GM21529 (cell line): ENCODE measurements around the gene RAB39A.

Experiments used
- ATAC-seq: cut with Tn5 transposase; IDR thresholded peaks from one replicate; pipeline ENCODE4 v1.9.1; 2021; ENCODE audit not compliant: unreplicated experiment

Gene RAB39A

GRCh38 chr11:107961480-107961879 is 33.2 kb downstream of the RAB39A start:
- ATAC-seq, result no peak

- no peak for ATAC-seq
Measured at GRCh38 chr11:107962181-107962580, 33.9 kb downstream of the RAB39A start.

- no peak for ATAC-seq
Measured at GRCh38 chr11:107963091-107963490, 34.8 kb downstream of the RAB39A start.

- ATAC-seq, result no peak
Measured at GRCh38 chr11:107969219-107969618, 41.0 kb downstream of the RAB39A start.

DNA sequence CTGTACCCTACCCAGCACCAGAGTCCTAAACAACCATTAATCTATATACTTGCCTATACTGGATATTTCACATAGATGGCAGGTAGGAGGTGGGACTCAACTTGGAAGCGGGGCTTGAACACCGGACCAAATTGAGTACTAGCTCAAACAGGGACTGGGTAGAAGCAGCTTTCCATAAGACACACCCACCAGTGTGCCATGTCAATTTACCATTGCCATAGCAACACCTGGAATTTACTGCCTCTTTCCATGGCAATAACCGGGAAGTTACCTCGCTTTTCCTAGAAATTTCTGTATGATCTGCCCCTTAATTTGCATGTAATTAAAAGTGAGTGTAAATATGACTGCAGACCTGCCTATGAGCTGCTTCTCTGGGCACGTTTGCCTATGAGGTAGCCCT is 41.8 kb downstream of the RAB39A start:
- no peak for ATAC-seq

DNA sequence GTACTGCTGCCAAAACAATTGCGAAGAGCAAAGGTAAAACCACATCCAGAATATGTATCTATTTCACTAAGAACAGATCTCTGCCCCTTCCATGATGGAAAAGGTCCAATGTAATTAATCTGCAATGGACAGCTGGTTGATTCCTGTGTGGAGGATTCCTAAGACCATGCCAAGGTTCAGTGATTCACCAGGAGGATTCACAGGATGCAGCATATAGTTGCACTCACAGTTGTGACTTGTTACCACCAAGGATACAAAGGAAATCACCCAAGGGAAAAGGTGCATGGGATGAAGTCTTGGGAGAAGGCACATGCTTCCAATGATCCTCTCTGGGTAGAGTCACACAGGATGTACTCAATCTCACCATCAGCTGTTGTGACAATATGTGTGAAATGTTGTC is 45.4 kb downstream of the RAB39A start:
- no peak for ATAC-seq

GRCh38 chr11:107988397-107989158 is 60.3 kb downstream of the RAB39A start:
- no peak for ATAC-seq

DNA sequence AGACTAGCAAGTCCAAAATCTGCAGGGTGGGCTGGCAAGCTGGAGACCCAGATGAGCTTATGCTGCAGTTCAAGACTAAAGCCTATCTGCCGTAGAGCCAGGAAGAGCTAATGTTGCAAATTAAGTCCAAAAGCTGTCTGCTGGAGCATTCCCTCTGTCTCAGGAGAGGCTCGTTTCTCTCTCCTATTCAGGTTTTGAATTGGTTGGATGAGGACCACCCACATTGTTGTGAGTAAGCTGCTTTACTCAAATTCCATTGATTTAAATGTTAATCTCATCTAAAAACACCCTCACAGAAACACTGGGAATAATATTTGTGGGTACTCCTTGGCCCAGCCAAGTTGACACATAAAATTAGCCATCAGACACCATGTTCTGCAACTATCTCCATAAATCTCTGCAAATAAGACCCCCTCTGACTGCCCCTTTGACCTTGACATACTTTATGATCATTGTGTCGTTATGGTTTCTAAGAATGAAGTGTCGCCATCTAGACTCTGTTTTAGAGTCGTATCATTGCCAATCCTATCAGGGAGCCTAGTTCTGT is 63.7 kb downstream of the RAB39A start:
- no peak for ATAC-seq

DNA sequence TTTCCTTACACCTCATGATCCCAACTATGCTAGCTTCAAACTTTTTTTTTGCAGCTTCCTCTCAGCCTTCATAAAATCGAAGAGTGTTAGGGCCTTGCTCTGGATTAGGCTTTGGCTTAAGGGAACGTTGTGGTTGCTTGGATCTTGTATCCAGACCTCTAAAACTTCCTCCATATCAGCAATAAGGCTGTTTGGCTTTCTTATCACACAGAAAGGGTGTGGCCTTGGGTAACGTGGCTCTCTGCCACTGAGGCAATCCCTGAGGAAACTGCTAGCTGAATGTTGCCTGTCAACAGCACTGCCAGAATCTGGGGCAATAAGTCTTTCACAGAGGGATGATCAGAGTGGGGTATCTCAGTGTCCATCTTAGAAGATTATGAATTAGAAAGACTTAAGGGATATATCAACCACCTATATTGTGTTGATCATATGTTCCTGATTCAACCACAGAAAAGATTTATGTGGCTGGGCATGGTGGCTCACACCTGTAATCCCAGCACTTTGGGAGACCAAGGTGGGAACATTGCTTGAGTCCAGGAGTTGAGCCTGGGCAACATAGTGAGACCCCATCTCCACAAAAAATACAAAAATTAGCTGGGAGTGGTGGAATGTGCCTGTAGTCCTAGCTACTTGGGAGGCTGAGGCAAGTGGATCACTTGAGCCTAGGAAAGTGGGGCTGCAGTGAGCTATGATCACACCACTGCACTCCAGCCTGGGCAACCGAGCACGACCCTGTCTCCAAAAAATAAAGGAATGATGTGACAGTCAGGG is 67.9 kb downstream of the RAB39A start:
- ATAC-seq, result no peak

DNA sequence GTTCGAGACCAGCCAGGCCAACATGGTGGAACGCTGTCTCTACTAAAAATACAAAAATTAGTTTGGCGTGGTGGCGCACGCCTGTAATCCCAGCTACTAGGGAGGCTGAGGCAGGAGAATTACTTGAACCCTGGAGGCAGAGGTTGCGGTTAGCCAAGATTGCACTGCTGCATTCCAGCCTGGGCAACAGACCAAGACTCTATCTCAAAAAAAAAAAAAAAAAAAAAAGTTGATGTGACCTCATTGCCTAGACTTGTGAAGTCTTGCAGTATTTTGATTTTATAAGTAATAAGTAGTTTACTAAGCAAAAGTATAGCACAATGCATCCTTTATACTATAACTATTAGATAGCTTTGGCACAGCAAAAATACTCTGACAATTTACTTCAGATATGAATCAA is 70.5 kb downstream of the RAB39A start:
- ATAC-seq, result no peak

GRCh38 chr11:107999759-108000455 is 71.7 kb downstream of the RAB39A start:
- ATAC-seq, result peak; percentile 98

GRCh38 chr11:108002476-108002875 is 74.2 kb downstream of the RAB39A start:
- ATAC-seq, result no peak

DNA sequence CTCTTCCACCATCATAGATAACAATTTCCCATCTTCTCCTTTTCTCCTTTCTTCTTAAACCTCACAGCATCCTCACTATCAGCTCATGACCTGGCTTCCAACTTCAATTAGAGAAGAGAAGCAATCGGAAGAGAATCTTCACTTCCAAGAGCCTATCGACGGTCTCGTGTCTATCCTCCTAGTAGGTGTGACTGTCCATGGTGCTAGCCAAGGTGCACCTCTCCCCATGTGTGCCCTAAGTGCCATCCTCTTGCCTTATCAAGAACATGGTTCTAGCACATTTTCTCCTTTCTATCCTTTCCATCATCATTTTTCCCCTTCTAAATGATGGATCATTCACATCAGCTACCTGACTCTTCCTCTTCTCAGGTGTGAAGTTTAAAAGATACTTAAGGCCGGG is 75.4 kb downstream of the RAB39A start:
- no peak for ATAC-seq

GRCh38 chr11:108007819-108008218 is 79.6 kb downstream of the RAB39A start:
- no peak for ATAC-seq

- ATAC-seq, result peak; percentile 87
Measured at GRCh38 chr11:108008656-108009496, 80.6 kb downstream of the RAB39A start, which contains the start of gene CUL5. Gene CUL5 (plus strand): TSS chr11:108008898. CDS start chr11:108009349, 451 bp downstream.

DNA sequence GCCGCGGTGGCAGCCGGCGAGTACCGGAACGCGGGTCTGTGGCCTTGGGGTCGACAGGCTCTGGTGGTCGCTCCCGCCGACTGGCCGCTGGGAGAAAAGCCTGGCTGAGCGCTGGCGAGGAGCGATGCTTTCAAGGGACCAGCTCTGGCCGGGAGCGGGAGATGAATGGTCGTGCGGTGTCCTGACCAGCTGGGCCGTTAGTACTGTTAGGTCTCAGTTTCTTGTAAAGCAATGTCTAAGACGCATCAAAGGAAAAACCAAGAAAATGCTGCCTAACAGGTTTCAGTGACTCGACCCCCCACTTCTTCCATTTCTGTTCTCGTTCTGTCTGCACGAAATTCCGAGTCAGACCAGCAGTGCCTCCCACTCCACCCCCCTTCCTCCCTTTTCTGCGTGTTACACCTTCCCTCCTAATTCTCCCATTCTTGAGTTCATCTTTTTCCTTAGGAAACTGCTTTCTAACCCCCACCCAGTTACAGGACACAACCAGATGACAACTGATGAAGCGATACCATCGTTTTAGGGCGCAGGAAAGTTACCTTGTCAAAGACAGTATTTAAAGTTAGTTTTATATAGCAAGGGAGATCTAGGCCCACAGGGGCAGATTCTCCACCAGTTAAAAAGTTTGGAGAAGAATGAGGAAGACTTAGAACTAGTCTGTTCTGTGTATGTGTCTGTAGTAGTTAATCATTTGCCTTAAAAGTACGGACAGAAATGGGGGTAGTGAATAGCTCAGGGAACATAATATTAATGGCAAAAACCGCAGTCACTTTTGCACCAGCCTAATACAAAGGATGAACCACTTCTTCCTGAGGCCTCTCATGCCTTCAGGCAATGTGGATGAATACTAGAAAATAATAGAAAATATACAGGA is 81.5 kb downstream of the RAB39A start:
- peak; percentile 7 for ATAC-seq

DNA sequence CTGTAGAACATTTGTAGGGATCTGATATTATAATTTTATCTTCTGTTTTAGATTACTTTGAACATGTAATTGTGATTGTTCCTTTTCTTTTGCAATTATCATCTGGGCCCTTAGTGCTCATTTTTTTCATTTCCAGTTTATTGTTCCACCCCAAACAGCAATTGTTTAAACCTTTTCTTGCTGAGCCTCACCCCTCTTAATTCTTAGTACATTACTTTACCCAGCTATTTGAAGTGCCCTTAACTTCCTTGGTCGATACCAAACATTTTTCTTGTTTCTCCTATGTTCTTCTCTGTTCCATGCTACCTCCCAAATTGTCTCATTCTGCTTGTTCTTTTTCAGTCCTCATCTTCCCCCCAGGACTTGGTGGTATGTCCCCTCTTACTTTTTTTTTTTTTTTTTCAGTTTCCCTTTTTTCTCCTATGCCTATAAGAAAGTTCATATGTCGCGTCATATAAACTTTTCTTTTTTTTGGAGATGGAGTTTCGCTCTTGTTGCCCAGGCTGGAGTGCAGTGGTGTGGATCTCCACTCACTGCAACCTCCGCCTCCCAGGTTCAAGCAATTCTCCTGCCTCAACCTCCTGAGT is 84.0 kb downstream of the RAB39A start:
- ATAC-seq, result no peak
